GM23248 (cell line): ENCODE measurements around the gene GABPB2.

ENCODE experiments used
- EZH2 ChIP-seq: fragments of 200-600 bp; sonication (generic); IDR thresholded peaks from 2 replicates; pipeline ENCODE4 v1.6.1; 2018; ENCODE audit warnings: antibody characterized with exemption, mild to moderate bottlenecking; ENCODE audit not compliant: insufficient read depth, poor library complexity, severe bottlenecking
- EZH2phosphoT487 ChIP-seq: fragments of 200-600 bp; sonication (generic); IDR thresholded peaks from 2 replicates; pipeline ENCODE4 v1.6.1; 2018; ENCODE audit warnings: antibody characterized with exemption, moderate library complexity, mild to moderate bottlenecking, low read depth; ENCODE audit not compliant: insufficient read depth

GRCh38 chr1:151056149-151056548 is 14.4 kb upstream of the GABPB2 start:
- no peak for TF ChIP-seq EZH2
- TF ChIP-seq EZH2phosphoT487, result no peak
